T47D (cell line): ENCODE results near the gene CAMK1D.
"Not testable (repeated sequence)": the region's sequence is repeated elsewhere in the genome, so short reads cannot be mapped to it uniquely, and the experiment has no call there.

Source experiments
- DNase-seq, 2 experiments: peaks; one replicate each; pipeline versions ENCODE4 v3.0.0 to v3.0.0-alpha.2; 2011 to 2012; ENCODE audit warnings: low read depth in 1 of 2, low spot score in 1 of 2
- JUND ChIP-seq: IDR thresholded peaks from 2 replicates; pipeline ENCODE4 v1.6.1; 2012; ENCODE audit warnings: low read depth
- in situ Hi-C: cut with HindIII; loops from 2 replicates; pipeline ENCODE4 v1.10.0; 2016; ENCODE audit warnings: low sequenced_read_pairs, low pct_unique_long_range_greater_than_20kb

CAMK1D gene

GRCh38 chr10:12348870-12349628 is at the start of gene CAMK1D:
Gene CAMK1D (plus strand): TSS chr10:12349547.
- in situ Hi-C loops: no loop called here
- TF ChIP-seq JUND: no peak
- peak; percentile 78 to 81 for DNase-seq

DNA sequence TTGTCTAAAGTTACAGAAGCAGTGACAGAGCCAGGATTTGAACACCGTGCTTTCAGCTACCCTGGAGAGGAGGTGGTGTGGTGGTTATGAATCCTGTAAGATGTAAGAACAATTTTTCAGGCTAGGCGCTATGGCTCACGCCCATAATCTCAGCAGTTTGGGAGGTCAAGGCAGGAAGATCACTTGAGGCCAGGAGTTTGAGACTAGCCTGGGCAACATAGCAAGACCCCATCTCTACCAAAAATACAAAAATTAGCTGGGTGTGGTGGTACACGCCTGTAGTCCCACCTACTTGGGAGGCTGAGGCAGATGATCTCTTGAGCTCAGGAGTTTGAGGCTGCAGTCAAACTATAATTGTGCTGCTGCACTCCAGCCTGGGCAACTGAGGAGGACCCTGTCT is 48.3 kb upstream of the CAMK1D start:
- in situ Hi-C loops, DNase-seq: not testable (repeated sequence)

GRCh38 chr10:12308057-12308456 is 41.3 kb upstream of the CAMK1D start:
- TF ChIP-seq JUND: no peak
- in situ Hi-C loops: no loop called here
- no peak for DNase-seq

GRCh38 chr10:12308736-12309375 is 40.5 kb upstream of the CAMK1D start:
- no peak for DNase-seq
- in situ Hi-C loops: no loop called here
- TF ChIP-seq JUND: no peak

DNA sequence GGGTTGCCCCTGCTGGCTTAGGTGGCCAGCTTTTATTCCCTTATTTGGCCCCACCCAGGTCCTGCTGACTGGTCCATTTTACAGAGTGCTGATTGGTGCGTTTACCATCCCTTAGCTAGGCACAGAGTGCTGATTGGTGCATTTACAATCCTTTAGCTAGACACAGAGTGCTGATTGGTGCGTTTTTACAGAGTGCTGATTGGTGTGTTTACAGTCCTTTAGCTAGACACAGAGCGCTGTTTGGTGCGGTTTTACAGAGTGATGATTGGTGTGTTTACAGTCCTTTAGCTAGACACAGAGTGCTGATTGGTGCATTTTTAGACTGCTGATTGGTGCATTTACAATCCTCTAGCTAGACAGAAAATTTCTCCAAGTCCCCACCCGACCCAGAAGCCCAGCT is 39.6 kb upstream of the CAMK1D start:
- DNase-seq, in situ Hi-C loops: not testable (repeated sequence)

- DNase-seq: no peak
- in situ Hi-C loops: no loop called here
- no peak for TF ChIP-seq JUND
Measured at GRCh38 chr10:12314836-12315235, 34.5 kb upstream of the CAMK1D start.

DNA sequence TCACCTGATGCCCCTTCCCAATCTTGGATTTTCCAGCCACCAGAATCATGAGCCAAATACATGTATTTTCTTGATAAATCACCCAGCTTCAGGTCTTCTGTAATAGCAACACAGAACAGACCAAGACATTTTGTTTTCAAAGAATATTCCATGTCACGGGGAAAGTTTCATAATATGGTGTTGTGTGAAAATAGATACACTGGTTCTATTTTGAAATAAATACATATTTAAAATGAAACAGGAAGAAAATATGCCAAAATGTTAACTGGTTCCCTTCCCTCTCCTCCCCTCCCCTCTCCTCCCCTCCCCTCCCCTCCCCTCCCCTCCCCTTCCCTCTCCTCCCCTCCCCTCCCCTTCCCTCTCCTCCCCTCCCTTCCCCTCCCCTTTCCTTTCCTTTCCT is 30.3 kb upstream of the CAMK1D start:
- no peak for TF ChIP-seq JUND
- no peak for DNase-seq
- in situ Hi-C loops: no loop called here

GRCh38 chr10:12320892-12321291 is 28.5 kb upstream of the CAMK1D start:
- DNase-seq: no peak
- in situ Hi-C loops: no loop called here
- TF ChIP-seq JUND: no peak

DNA sequence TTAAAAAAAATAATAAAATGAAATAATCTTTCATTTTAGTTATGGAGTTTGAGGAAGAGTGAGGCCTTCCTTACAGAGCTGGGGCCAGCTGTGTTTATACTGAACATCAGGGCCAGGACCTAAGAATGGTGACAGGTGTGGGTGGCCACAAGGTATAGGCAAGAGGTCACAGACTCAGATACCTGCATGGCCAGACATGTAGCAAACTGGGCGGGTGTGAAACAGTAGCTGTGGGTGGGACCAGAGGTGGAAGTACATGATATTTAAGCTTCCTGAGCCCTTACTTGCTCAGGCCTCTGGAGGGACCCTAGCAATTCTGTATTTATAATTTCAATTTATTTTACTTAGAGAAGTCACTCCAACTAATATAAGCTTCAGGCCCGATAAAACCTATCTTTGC is 27.7 kb upstream of the CAMK1D start:
- TF ChIP-seq JUND: no peak
- no peak for DNase-seq
- in situ Hi-C loops: no loop called here

- TF ChIP-seq JUND: no peak
- in situ Hi-C loops: no loop called here
- no peak for DNase-seq
Measured at GRCh38 chr10:12322583-12323131, 26.7 kb upstream of the CAMK1D start.

- no peak for DNase-seq
- in situ Hi-C loops: no loop called here
Measured at GRCh38 chr10:12324530-12324929, 24.8 kb upstream of the CAMK1D start.

GRCh38 chr10:12327074-12327473 is 22.3 kb upstream of the CAMK1D start:
- in situ Hi-C loops: no loop called here
- DNase-seq: no peak
- no peak for TF ChIP-seq JUND

More at GRCh38 chr10:12324530-12324929, 24.8 kb upstream of the CAMK1D start:
- no peak for TF ChIP-seq JUND

GRCh38 chr10:12327476-12327875 is 21.9 kb upstream of the CAMK1D start:
- in situ Hi-C loops: no loop called here
- no peak for TF ChIP-seq JUND
- DNase-seq: no peak

GRCh38 chr10:12328312-12328711 is 21.0 kb upstream of the CAMK1D start:
- in situ Hi-C loops: not testable (repeated sequence)

More at GRCh38 chr10:12328312-12328711, 21.0 kb upstream of the CAMK1D start:
- not testable (repeated sequence) for DNase-seq
